Measurements from ENCODE around the gene MACROH2A2. TPM values are rescaled to one million over a fixed set of nuclear protein-coding genes. Genes with fewer than 3 reads are reported as not detected.

Gene MACROH2A2
- total and polyA plus RNA-seq, 2 experiments from 2014 or later: 11.6 to 16.2 TPM

DNA sequence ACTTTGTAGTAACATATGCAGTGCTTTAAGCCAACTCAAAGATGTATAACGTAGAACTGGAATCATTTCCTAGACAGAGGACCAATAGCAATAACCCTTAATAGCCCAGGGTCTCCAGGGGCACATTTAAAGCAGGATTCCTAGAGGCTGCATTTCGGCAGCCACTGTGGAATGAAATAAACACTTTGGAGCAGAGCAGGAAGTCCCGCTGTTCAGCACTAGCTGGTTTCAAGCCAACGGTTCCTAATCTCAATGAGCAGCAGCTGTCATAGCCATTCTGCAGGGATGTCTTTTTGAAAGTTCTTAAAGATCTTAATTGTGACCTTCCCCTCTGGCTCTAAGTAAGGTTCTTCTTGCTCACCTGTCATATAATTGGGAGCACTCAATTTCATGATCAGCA, 18.4 kb upstream of the MACROH2A2 start:
- H3K9me3 Mint-ChIP-seq: peaks cover 14% of the 10 kb centered on the region
- H3K4me1 ChIP-seq (ENCODE audit: insufficient read depth): no peaks in the 10 kb centered on the region
- H3K79me2 ChIP-seq (replicated peaks; ENCODE audit: insufficient read depth): no peaks in the 10 kb centered on the region
- peaks cover 2% of the 10 kb centered on the region; the same call in 1 of the 3 replicates for H3K4me1 Mint-ChIP-seq
- no peaks in the 10 kb centered on the region for H3K27me3 Mint-ChIP-seq (ENCODE audit: insufficient read depth, low read depth, poor library complexity)
- peaks cover 6% of the 10 kb centered on the region; the same call in 1 of the 3 replicates for H3K36me3 Mint-ChIP-seq (ENCODE audit: low read depth)
- TF ChIP-seq CREB1 (CRISPR knock-in tag; IDR thresholded peaks at IDR 0.05; ENCODE audit: low read depth): no peak
- TF ChIP-seq, protein P1, sequence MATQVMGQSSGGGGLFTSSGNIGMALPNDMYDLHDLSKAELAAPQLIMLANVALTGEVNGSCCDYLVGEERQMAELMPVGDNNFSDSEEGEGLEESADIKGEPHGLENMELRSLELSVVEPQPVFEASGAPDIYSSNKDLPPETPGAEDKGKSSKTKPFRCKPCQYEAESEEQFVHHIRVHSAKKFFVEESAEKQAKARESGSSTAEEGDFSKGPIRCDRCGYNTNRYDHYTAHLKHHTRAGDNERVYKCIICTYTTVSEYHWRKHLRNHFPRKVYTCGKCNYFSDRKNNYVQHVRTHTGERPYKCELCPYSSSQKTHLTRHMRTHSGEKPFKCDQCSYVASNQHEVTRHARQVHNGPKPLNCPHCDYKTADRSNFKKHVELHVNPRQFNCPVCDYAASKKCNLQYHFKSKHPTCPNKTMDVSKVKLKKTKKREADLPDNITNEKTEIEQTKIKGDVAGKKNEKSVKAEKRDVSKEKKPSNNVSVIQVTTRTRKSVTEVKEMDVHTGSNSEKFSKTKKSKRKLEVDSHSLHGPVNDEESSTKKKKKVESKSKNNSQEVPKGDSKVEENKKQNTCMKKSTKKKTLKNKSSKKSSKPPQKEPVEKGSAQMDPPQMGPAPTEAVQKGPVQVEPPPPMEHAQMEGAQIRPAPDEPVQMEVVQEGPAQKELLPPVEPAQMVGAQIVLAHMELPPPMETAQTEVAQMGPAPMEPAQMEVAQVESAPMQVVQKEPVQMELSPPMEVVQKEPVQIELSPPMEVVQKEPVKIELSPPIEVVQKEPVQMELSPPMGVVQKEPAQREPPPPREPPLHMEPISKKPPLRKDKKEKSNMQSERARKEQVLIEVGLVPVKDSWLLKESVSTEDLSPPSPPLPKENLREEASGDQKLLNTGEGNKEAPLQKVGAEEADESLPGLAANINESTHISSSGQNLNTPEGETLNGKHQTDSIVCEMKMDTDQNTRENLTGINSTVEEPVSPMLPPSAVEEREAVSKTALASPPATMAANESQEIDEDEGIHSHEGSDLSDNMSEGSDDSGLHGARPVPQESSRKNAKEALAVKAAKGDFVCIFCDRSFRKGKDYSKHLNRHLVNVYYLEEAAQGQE (IDR thresholded peaks at IDR 0.05; ENCODE audit: unreplicated experiment): no peak
- TF ChIP-seq, protein P2, sequence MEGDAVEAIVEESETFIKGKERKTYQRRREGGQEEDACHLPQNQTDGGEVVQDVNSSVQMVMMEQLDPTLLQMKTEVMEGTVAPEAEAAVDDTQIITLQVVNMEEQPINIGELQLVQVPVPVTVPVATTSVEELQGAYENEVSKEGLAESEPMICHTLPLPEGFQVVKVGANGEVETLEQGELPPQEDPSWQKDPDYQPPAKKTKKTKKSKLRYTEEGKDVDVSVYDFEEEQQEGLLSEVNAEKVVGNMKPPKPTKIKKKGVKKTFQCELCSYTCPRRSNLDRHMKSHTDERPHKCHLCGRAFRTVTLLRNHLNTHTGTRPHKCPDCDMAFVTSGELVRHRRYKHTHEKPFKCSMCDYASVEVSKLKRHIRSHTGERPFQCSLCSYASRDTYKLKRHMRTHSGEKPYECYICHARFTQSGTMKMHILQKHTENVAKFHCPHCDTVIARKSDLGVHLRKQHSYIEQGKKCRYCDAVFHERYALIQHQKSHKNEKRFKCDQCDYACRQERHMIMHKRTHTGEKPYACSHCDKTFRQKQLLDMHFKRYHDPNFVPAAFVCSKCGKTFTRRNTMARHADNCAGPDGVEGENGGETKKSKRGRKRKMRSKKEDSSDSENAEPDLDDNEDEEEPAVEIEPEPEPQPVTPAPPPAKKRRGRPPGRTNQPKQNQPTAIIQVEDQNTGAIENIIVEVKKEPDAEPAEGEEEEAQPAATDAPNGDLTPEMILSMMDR (conservative IDR thresholded peaks at IDR 0.05; ENCODE audit: low read depth in 2 of 2): no peak
- no peak for TF ChIP-seq JUNB (IDR thresholded peaks at IDR 0.05; ENCODE audit: unreplicated experiment)
- TF ChIP-seq, protein P3, sequence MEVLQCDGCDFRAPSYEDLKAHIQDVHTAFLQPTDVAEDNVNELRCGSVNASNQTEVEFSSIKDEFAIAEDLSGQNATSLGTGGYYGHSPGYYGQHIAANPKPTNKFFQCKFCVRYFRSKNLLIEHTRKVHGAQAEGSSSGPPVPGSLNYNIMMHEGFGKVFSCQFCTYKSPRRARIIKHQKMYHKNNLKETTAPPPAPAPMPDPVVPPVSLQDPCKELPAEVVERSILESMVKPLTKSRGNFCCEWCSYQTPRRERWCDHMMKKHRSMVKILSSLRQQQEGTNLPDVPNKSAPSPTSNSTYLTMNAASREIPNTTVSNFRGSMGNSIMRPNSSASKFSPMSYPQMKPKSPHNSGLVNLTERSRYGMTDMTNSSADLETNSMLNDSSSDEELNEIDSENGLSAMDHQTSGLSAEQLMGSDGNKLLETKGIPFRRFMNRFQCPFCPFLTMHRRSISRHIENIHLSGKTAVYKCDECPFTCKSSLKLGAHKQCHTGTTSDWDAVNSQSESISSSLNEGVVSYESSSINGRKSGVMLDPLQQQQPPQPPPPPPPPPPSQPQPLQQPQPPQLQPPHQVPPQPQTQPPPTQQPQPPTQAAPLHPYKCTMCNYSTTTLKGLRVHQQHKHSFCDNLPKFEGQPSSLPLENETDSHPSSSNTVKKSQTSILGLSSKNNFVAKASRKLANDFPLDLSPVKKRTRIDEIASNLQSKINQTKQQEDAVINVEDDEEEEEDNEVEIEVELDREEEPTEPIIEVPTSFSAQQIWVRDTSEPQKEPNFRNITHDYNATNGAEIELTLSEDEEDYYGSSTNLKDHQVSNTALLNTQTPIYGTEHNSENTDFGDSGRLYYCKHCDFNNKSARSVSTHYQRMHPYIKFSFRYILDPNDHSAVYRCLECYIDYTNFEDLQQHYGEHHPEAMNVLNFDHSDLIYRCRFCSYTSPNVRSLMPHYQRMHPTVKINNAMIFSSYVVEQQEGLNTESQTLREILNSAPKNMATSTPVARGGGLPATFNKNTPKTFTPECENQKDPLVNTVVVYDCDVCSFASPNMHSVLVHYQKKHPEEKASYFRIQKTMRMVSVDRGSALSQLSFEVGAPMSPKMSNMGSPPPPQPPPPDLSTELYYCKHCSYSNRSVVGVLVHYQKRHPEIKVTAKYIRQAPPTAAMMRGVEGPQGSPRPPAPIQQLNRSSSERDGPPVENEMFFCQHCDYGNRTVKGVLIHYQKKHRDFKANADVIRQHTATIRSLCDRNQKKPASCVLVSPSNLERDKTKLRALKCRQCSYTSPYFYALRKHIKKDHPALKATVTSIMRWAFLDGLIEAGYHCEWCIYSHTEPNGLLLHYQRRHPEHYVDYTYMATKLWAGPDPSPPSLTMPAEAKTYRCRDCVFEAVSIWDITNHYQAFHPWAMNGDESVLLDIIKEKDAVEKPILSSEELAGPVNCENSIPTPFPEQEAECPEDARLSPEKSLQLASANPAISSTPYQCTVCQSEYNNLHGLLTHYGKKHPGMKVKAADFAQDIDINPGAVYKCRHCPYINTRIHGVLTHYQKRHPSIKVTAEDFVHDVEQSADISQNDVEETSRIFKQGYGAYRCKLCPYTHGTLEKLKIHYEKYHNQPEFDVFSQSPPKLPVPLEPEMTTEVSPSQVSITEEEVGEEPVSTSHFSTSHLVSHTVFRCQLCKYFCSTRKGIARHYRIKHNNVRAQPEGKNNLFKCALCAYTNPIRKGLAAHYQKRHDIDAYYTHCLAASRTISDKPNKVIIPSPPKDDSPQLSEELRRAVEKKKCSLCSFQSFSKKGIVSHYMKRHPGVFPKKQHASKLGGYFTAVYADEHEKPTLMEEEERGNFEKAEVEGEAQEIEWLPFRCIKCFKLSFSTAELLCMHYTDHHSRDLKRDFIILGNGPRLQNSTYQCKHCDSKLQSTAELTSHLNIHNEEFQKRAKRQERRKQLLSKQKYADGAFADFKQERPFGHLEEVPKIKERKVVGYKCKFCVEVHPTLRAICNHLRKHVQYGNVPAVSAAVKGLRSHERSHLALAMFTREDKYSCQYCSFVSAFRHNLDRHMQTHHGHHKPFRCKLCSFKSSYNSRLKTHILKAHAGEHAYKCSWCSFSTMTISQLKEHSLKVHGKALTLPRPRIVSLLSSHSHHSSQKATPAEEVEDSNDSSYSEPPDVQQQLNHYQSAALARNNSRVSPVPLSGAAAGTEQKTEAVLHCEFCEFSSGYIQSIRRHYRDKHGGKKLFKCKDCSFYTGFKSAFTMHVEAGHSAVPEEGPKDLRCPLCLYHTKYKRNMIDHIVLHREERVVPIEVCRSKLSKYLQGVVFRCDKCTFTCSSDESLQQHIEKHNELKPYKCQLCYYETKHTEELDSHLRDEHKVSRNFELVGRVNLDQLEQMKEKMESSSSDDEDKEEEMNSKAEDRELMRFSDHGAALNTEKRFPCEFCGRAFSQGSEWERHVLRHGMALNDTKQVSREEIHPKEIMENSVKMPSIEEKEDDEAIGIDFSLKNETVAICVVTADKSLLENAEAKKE (CRISPR knock-in tag; IDR thresholded peaks at IDR 0.05): no peak
- no peak for TF ChIP-seq NANOG (IDR thresholded peaks at IDR 0.05; ENCODE audit: borderline replicate concordance)
- no peak for TF ChIP-seq ZNF114 (CRISPR knock-in tag; IDR thresholded peaks at IDR 0.05)
- TF ChIP-seq, protein P4, sequence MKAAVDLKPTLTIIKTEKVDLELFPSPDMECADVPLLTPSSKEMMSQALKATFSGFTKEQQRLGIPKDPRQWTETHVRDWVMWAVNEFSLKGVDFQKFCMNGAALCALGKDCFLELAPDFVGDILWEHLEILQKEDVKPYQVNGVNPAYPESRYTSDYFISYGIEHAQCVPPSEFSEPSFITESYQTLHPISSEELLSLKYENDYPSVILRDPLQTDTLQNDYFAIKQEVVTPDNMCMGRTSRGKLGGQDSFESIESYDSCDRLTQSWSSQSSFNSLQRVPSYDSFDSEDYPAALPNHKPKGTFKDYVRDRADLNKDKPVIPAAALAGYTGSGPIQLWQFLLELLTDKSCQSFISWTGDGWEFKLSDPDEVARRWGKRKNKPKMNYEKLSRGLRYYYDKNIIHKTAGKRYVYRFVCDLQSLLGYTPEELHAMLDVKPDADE (IDR thresholded peaks at IDR 0.05): no peak
- TF ChIP-seq EZH2 (IDR thresholded peaks at IDR 0.05; ENCODE audit: low read depth, unreplicated experiment): no peak
- TF ChIP-seq STAT1 (IDR thresholded peaks at IDR 0.05; ENCODE audit: unreplicated experiment): no peak
- no peak for TF ChIP-seq ZNF331 (CRISPR knock-in tag; IDR thresholded peaks at IDR 0.05; ENCODE audit: low read depth)
- no peak for TF ChIP-seq POLR2AphosphoS5 (IDR thresholded peaks at IDR 0.05; ENCODE audit: low read depth)
- no peak for TF ChIP-seq EZH2phosphoT487 (IDR thresholded peaks at IDR 0.05; ENCODE audit: unreplicated experiment)
- peaks cover 3% of the 10 kb centered on the region for H3K36me3 ChIP-seq (ENCODE audit: insufficient read depth)
- no peaks in the 10 kb centered on the region for H3K9me2 ChIP-seq (ENCODE audit: insufficient read depth)
- no peak overlapping the region for H3K4me3 Mint-ChIP-seq
- H3K27ac Mint-ChIP-seq: no peak overlapping the region
- ATAC-seq: no peak
- 0 out of 2 replicates have a peak overlapping the region, but pooled peaks have one; percentile 53 for H2AFZ ChIP-seq
- H3K4me3 ChIP-seq: no peak overlapping the region
- H4K20me1 ChIP-seq (replicated peaks; ENCODE audit: insufficient read depth): no peaks in the 10 kb centered on the region
- peaks cover 21% of the 10 kb centered on the region; the same call in 1 of the 2 replicates for H3K27me3 ChIP-seq (ENCODE audit: insufficient read depth)
- no peak overlapping the region for H3K4me2 ChIP-seq
- no peak overlapping the region for H3K27ac ChIP-seq (ENCODE audit: low read depth)
- no peak for DNase-seq (ENCODE audit: low spot score)
- no peaks in the 10 kb centered on the region for H3F3A ChIP-seq (replicated peaks; ENCODE audit: low read depth)

Measured in GM23338 (cell line).